SK-N-SH (cell line): ENCODE measurements around the gene ADGRG7. TPM values are rescaled to one million over a fixed set of nuclear protein-coding genes. Genes with fewer than 3 reads are reported as not detected.

Experiments used
- CTCF ChIA-PET: fragments of 300-600, 350-600 bp; formaldehyde crosslinking; extraction: SDS; loops from one replicate; lab custom pipeline; 2021; lab: Yijun Ruan, JAX
- POLR2A ChIA-PET: fragments of 350-600 bp; sonication (Branson Sonifier 250); formaldehyde crosslinking; extraction: SDS; loops from one replicate; lab custom pipeline; 2020; ENCODE audit warnings: antibody characterized with exemption, inconsistent platforms; lab: Yijun Ruan, JAX
- DNase-seq: peaks from one replicate; pipeline ENCODE4 v3.0.0; 2012
- H2AFZ ChIP-seq: fragments of 200-600 bp; sonication (generic); 2 replicates; pipeline ENCODE4 v1.8.1; 2016; ENCODE audit warnings: antibody characterized with exemption, mild to moderate bottlenecking, low read depth
- H3F3A ChIP-seq: fragments of 200-600 bp; sonication (generic); replicated peaks from 2 replicates; pipeline ENCODE3; 2016; ENCODE audit warnings: antibody characterized with exemption, mild to moderate bottlenecking; ENCODE audit not compliant: insufficient read depth
- H3K27ac ChIP-seq, 2 experiments: fragments of 200-500 bp in 1 of 2; fragments of 200-600 bp in 1 of 2; sonication (Bioruptor generic) in 1 of 2; sonication (generic), shearing (Covaris generic) in 1 of 2; 2 replicates each; pipeline versions ENCODE4 v1.5.1 to v1.6.1; 2014 to 2016; ENCODE audit warnings: low read depth in 2 of 2, inconsistent platforms in 1 of 2, low read length in 1 of 2, mild to moderate bottlenecking in 1 of 2, mixed read lengths in 1 of 2
- H3K27me3 ChIP-seq: fragments of 200-600 bp; sonication (generic), shearing (Covaris generic); 2 replicates; pipeline ENCODE4 v1.6.1; 2016; ENCODE audit warnings: mixed run types; ENCODE audit not compliant: insufficient read depth
- H3K36me3 ChIP-seq, 2 experiments: fragments of 200-500 bp in 1 of 2; fragments of 200-600 bp in 1 of 2; sonication (Bioruptor generic) in 1 of 2; sonication (generic) in 1 of 2; replicated peaks in 1 of 2; 2 replicates each; pipeline versions ENCODE3 to v1.5.1; 2014 to 2016; ENCODE audit warnings: low read length in 1 of 2, mild to moderate bottlenecking in 1 of 2; ENCODE audit not compliant: insufficient read depth in 2 of 2, control insufficient read depth in 1 of 2
- H3K4me1 ChIP-seq, 2 experiments: fragments of 200-500 bp in 1 of 2; fragments of 200-600 bp in 1 of 2; sonication (Bioruptor generic) in 1 of 2; sonication (generic), shearing (Covaris generic) in 1 of 2; 2 replicates each; pipeline versions ENCODE4 v1.5.1 to v1.6.1; 2014 to 2016; ENCODE audit warnings: low read depth in 1 of 2, low read length in 1 of 2, mixed run types in 1 of 2; ENCODE audit not compliant: insufficient read depth in 2 of 2, control insufficient read depth in 1 of 2
- H3K4me2 ChIP-seq: fragments of 200-600 bp; sonication (generic), shearing (Covaris generic); 2 replicates; pipeline ENCODE4 v1.6.1; 2017; ENCODE audit warnings: mixed run types
- H3K4me3 ChIP-seq, 2 experiments: fragments of 200-500 bp in 1 of 2; fragments of 200-600 bp in 1 of 2; sonication (Bioruptor generic) in 1 of 2; sonication (generic), shearing (Covaris generic) in 1 of 2; 2 replicates each; pipeline versions ENCODE4 v1.5.1 to v1.8.1; 2014 to 2016; ENCODE audit warnings: low read depth in 2 of 2, inconsistent platforms in 1 of 2, low read length in 1 of 2, mild to moderate bottlenecking in 1 of 2, mixed read lengths in 1 of 2, moderate library complexity in 1 of 2
- H3K79me2 ChIP-seq: fragments of 200-600 bp; sonication (generic); 2 replicates; pipeline ENCODE4 v1.8.1; 2017; ENCODE audit warnings: mild to moderate bottlenecking; ENCODE audit not compliant: insufficient read depth
- H3K9ac ChIP-seq: fragments of 200-600 bp; sonication (generic); 2 replicates; pipeline ENCODE4 v1.6.1; 2017; ENCODE audit warnings: mixed run types
- H3K9me2 ChIP-seq: fragments of 200-600 bp; sonication (generic); 2 replicates; pipeline ENCODE4 v1.6.1; 2017; ENCODE audit warnings: mixed run types
- H3K9me3 ChIP-seq: fragments of 200-600 bp; sonication (generic); 2 replicates; pipeline ENCODE4 v1.6.1; 2017; ENCODE audit warnings: mixed run types, mild to moderate bottlenecking, moderate library complexity
- H4K20me1 ChIP-seq: fragments of 200-600 bp; sonication (generic); 2 replicates; pipeline ENCODE4 v1.6.1; 2017; ENCODE audit warnings: mild to moderate bottlenecking, mixed run types; ENCODE audit not compliant: insufficient read depth
- ELF1 ChIP-seq: IDR thresholded peaks from 2 replicates; pipeline ENCODE4 v1.4.0; 2012
- FOSL2 ChIP-seq: IDR thresholded peaks from 2 replicates; pipeline ENCODE4 v1.4.0; 2012; ENCODE audit warnings: low read depth, mild to moderate bottlenecking, moderate library complexity, borderline replicate concordance
- GABPA ChIP-seq: IDR thresholded peaks from 2 replicates; pipeline ENCODE4 v1.4.0; 2012; ENCODE audit warnings: low read depth, mild to moderate bottlenecking
- GATA2 ChIP-seq: sonication (generic); formaldehyde crosslinking; IDR thresholded peaks from 2 replicates; pipeline ENCODE4 v1.5.0; 2020; ENCODE audit warnings: mild to moderate bottlenecking, missing genetic modification reagents
- IRF3 ChIP-seq: fragments of 150-350 bp; IDR thresholded peaks from 2 replicates; pipeline ENCODE4 v1.6.1; 2016; ENCODE audit warnings: mild to moderate bottlenecking, low read depth, low read length
- JUND ChIP-seq: IDR thresholded peaks from 2 replicates; pipeline ENCODE4 v1.4.0; 2012
- NFIC ChIP-seq: IDR thresholded peaks from 2 replicates; pipeline ENCODE4 v1.4.0; 2012; ENCODE audit warnings: borderline replicate concordance
- NRF1 ChIP-seq: IDR thresholded peaks from 2 replicates; pipeline ENCODE4 v1.6.1; 2012; ENCODE audit warnings: low read depth, mild to moderate bottlenecking, low read length
- POLR2AphosphoS5 ChIP-seq: IDR thresholded peaks from 2 replicates; pipeline ENCODE4 v1.6.1; 2012; ENCODE audit warnings: low read depth, low read length
- RCOR1 ChIP-seq: fragments of 150-350 bp; IDR thresholded peaks from 2 replicates; pipeline ENCODE4 v1.6.1; 2017; ENCODE audit warnings: antibody characterized with exemption, low read length
- RFX5 ChIP-seq: IDR thresholded peaks from 2 replicates; pipeline ENCODE4 v1.6.1; 2012; ENCODE audit warnings: mild to moderate bottlenecking, improper control_type of control experiment, low read length
- RXRA ChIP-seq: IDR thresholded peaks from 2 replicates; pipeline ENCODE4 v1.4.0; 2012; ENCODE audit warnings: low read depth, mild to moderate bottlenecking, borderline replicate concordance
- USF1 ChIP-seq: IDR thresholded peaks from 2 replicates; pipeline ENCODE4 v1.4.0; 2012; ENCODE audit warnings: low read depth, borderline replicate concordance
- ZBTB33 ChIP-seq: IDR thresholded peaks from 2 replicates; pipeline ENCODE4 v1.4.0; 2012; ENCODE audit warnings: low read depth, borderline replicate concordance
- WGBS: methylation state at CpG from one replicate; pipeline ENCODE4 v1.1.6; 2017; ENCODE audit warnings: low lambda C conversion rate; 5-methylcytosine and 5-hydroxymethylcytosine counted together
- polyA plus RNA-seq, 3 experiments: library from polyadenylated mRNA; depleted of rRNA; stranded (reverse); fragments of >200 nt; gene quantifications; 2 replicates each; pipeline ENCODE4 v1.2.3, GENCODE V29; 2012

The ADGRG7 gene
- polyA plus RNA-seq, 1 of the 3 experiments (the other 2 are of a cell fraction) = not detected

- TF ChIP-seq GATA2 = no peak
- TF ChIP-seq RCOR1 = no peak
- TF ChIP-seq RFX5 = no peak
- no peak for TF ChIP-seq ZBTB33
- TF ChIP-seq POLR2AphosphoS5 = no peak
- no peak for TF ChIP-seq JUND
- no peak for TF ChIP-seq GABPA
- no peak for TF ChIP-seq IRF3
- no peak for TF ChIP-seq RXRA
- no peak for TF ChIP-seq FOSL2
- TF ChIP-seq, all 33 proteins: peak for 0
- Histone ChIP-seq H4K20me1 (no peaks in the 10 kb centered on the region), H3K9me3 (no peaks in the 10 kb centered on the region), H3F3A (peaks cover 8% of the 10 kb centered on the region), H3K4me1 (no peaks in the 10 kb centered on the region; a peak in 1 of 4 replicates), H3K79me2 (no peaks in the 10 kb centered on the region), H3K4me2 (no peak overlapping the region), H3K27me3 (no peaks in the 10 kb centered on the region), H2AFZ (no peak overlapping the region), H3K9me2 (no peaks in the 10 kb centered on the region), H3K27ac (no peak overlapping the region), H3K36me3 (no peaks in the 10 kb centered on the region), H3K4me3 (no peak overlapping the region), H3K9ac (no peak overlapping the region)
- CTCF ChIA-PET = interaction anchor here (1.1 to 1.2 kb wide), 2 partner anchors 55 to 91 kb away, joined by 3 to 4 read pairs; no protein-coding TSS in a partner anchor
- POLR2A ChIA-PET = no interaction called here
- no peak for DNase-seq
- WGBS = 67% methylated on average over 3 of the region's 3 CpGs
Measured at GRCh38 chr3:100645913-100646312, 36.5 kb downstream of the ADGRG7 start.

- no peaks in the 10 kb centered on the region for H3K79me2 ChIP-seq
- TF ChIP-seq NRF1 (no peak), USF1 (no peak), RXRA (no peak), POLR2AphosphoS5 (no peak), ZBTB33 (no peak), NFIC (no peak), RFX5 (no peak), ELF1 (no peak)
- H3F3A ChIP-seq = peaks cover 16% of the 10 kb centered on the region
- no peak overlapping the region for H3K4me3 ChIP-seq
- DNase-seq = no peak
- H3K4me2 ChIP-seq = no peak overlapping the region
- no peaks in the 10 kb centered on the region; a peak in 1 of 4 replicates for H3K4me1 ChIP-seq
- no peak overlapping the region for H2AFZ ChIP-seq
- H4K20me1 ChIP-seq = no peaks in the 10 kb centered on the region
- CTCF ChIA-PET = interaction anchor here (0.6 to 0.8 kb wide), 2 partner anchors 43 to 365 kb away, joined by 3 read pairs; no protein-coding TSS in a partner anchor
- H3K9ac ChIP-seq = no peak overlapping the region
- no peaks in the 10 kb centered on the region for H3K9me3 ChIP-seq
- POLR2A ChIA-PET = no interaction called here
- no peaks in the 10 kb centered on the region for H3K9me2 ChIP-seq
- H3K27me3 ChIP-seq = no peaks in the 10 kb centered on the region
- no peak overlapping the region for H3K27ac ChIP-seq
- WGBS = 56% methylated on average over 3 of the region's 3 CpGs
- H3K36me3 ChIP-seq = no peaks in the 10 kb centered on the region
Measured at GRCh38 chr3:100647171-100647570, 37.8 kb downstream of the ADGRG7 start.
